SJSA1 (cell line): Measurements from ENCODE around the gene PCNX3. TPM values are rescaled to one million over a fixed set of nuclear protein-coding genes. Genes with fewer than 3 reads are reported as not detected.

Source experiments
- DNase-seq, 2 experiments: peaks; one replicate each; pipeline ENCODE4 v3.0.0-alpha.2; 2015 to 2020; ENCODE audit warnings: low spot score in 2 of 2, low read depth in 1 of 2
- H3K27ac ChIP-seq: fragments of 250-450 bp; sonication (Bioruptor Pico); 2 replicates; pipeline ENCODE4 v1.5.1; 2020; ENCODE audit warnings: mild to moderate bottlenecking, moderate library complexity
- H3K27me3 ChIP-seq: fragments of 250-450 bp; sonication (Bioruptor Pico); replicated peaks from 2 replicates; pipeline ENCODE4 v1.5.1; 2020; ENCODE audit warnings: mild to moderate bottlenecking, moderate library complexity
- H3K36me3 ChIP-seq: fragments of 250-450 bp; sonication (Bioruptor Pico); 2 replicates; pipeline ENCODE4 v1.5.1; 2020; ENCODE audit warnings: mild to moderate bottlenecking
- H3K4me1 ChIP-seq: fragments of 250-450 bp; sonication (Bioruptor Pico); replicated peaks from 2 replicates; pipeline ENCODE4 v1.6.1; 2021; ENCODE audit warnings: mild to moderate bottlenecking
- H3K4me3 ChIP-seq: fragments of 250-450 bp; sonication (Bioruptor Pico); 2 replicates; pipeline ENCODE4 v1.5.1; 2020; ENCODE audit warnings: mild to moderate bottlenecking
- H3K9me3 ChIP-seq: fragments of 250-450 bp; sonication (Bioruptor Pico); replicated peaks from 2 replicates; pipeline ENCODE4 v1.5.1; 2020; ENCODE audit warnings: mild to moderate bottlenecking
- total RNA-seq: library from RNA; depleted of rRNA; stranded (reverse); fragments of >200 nt; shearing (Covaris generic); gene quantifications from 2 replicates; pipeline ENCODE4 v1.2.3, GENCODE V29; 2014

PCNX3 gene
- total RNA-seq, 1 experiment from 2014 or later, result 39.7 TPM

- Histone ChIP-seq H3K36me3 (peaks cover 75% of the 10 kb centered on the region), H3K4me1 (peaks cover 35% of the 10 kb centered on the region), H3K27me3 (no peaks in the 10 kb centered on the region), H3K4me3 (no peak overlapping the region), H3K9me3 (no peaks in the 10 kb centered on the region), H3K27ac (no peak overlapping the region)
- peak in 1 of 2 experiments; percentile 55 for DNase-seq
These were observed 34.3 kb downstream of the PCNX3 start for GRCh38 chr11:65649656-65650546.

GRCh38 chr11:65650547-65651338 is 35.2 kb downstream of the PCNX3 start:
- DNase-seq, result peak in 1 of 2 experiments; percentile 57
- Histone ChIP-seq H3K9me3 (no peaks in the 10 kb centered on the region), H3K4me1 (peaks cover 29% of the 10 kb centered on the region), H3K36me3 (peaks cover 75% of the 10 kb centered on the region), H3K4me3 (no peak overlapping the region), H3K27ac (no peak overlapping the region), H3K27me3 (no peaks in the 10 kb centered on the region)

GRCh38 chr11:65651339-65651588 is 35.7 kb downstream of the PCNX3 start:
- Histone ChIP-seq H3K4me3 (no peak overlapping the region), H3K27ac (no peak overlapping the region), H3K9me3 (no peaks in the 10 kb centered on the region), H3K4me1 (peaks cover 29% of the 10 kb centered on the region), H3K27me3 (no peaks in the 10 kb centered on the region), H3K36me3 (peaks cover 75% of the 10 kb centered on the region)
- no peak for DNase-seq

DNA sequence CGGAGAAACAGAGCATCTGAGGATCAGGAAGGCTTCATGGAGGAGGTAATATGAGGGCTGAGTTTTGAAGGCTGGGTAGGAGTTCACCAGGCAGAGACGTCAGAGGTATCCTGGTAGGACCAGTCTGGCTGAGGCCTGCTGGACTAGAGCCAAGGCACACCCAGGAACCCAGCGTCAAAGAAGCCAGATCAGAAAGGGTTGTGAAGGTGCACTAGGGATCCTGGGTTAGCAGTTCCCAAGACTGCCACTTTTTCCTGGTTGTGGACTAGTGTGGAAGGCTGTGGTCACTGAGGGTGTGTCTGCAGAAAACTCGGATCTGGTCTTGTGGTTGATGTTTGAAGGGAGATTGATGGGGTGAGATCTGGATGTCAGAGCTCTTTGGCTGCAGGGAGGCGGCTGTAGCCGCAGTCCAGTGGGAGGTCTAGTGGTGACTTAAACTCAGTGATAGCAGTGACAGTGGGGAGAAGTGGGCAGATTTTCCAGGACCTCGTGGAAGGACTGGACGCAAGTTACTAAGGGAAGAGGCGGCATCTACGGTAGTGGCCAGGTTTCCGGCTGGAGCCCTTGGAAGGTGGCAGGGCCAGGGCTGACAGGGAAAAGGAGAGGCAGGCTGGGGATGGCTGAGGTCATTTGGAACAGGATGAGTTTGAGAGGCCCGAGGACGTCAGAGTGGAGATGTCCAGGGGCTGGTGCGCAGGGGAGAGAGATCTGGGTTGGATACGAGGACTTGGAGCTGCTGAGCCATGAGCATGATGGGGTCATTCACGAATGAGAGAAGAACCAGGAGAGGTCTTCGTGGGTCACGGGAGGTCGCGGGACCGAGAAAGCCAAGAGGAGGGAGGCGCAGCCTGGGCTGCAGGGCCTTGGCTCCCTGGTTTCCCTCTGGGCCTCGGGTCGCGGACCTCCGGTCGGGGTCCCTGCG is 36.3 kb downstream of the PCNX3 start:
- Histone ChIP-seq H3K9me3 (no peaks in the 10 kb centered on the region), H3K4me3 (peak overlapping the region; percentile 43), H3K27ac (peak overlapping the region; percentile 85), H3K4me1 (peaks cover 28% of the 10 kb centered on the region), H3K36me3 (peaks cover 77% of the 10 kb centered on the region), H3K27me3 (no peaks in the 10 kb centered on the region)
- peak; percentile 43 to 60 for DNase-seq

GRCh38 chr11:65652511-65653228 is 37.1 kb downstream of the PCNX3 start:
- DNase-seq, result peak; percentile 99 to 100
- Histone ChIP-seq H3K4me1 (peaks cover 27% of the 10 kb centered on the region), H3K27ac (peak overlapping the region; percentile 85), H3K9me3 (no peaks in the 10 kb centered on the region), H3K4me3 (peak overlapping the region; percentile 43), H3K27me3 (no peaks in the 10 kb centered on the region), H3K36me3 (peaks cover 80% of the 10 kb centered on the region)

DNA sequence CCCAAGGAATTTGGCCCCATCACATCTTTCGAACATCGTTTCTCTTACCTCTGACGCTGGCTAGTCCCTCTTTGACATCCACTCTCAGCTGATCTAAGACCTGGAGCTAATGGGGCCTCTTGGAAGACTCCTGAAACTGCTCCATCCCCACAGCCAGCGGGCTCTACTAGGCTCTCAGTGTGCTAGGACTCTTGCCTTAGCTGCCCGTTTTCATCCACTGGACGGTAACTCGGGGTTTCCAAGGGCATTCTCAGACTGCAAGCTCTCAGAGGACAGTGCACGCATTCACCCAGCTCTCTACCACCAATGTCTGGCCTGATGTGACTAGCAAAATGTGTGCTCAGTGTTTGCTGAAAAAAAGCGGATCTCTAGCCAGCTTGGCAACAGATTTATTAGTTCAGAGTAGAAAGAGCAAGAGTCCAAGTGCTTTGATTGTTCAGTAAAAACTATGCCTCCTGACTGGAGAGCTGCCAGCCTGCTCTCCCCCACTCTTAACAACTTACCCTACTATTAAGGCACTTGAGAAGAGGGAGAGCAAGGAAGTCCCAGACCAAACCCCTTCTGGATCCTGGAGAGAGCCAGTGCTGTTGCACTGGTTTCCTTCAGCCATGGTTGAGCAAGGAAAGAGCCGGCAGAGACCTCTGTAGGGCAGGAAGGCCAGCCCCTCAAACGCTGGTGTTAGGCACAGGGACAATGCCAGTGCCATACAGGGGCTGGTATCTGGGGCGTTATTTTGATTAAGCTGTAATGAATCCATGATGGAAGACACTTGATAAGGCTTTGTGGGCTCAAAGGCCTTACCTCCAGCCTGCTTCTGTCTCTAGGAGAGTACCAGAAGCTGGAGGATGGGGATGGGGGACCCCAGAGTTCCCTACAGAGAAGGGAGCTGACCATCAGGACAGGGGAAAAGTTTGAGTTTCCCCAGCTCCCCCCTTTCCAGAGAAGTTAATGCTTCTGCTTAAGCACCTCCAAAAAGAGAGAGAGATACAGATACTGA is 38.0 kb downstream of the PCNX3 start:
- Histone ChIP-seq H3K9me3 (no peaks in the 10 kb centered on the region), H3K27ac (peak overlapping the region; percentile 85), H3K4me1 (peaks cover 27% of the 10 kb centered on the region), H3K36me3 (peaks cover 86% of the 10 kb centered on the region), H3K4me3 (peak overlapping the region; percentile 43), H3K27me3 (no peaks in the 10 kb centered on the region)
- DNase-seq, result no peak

DNA sequence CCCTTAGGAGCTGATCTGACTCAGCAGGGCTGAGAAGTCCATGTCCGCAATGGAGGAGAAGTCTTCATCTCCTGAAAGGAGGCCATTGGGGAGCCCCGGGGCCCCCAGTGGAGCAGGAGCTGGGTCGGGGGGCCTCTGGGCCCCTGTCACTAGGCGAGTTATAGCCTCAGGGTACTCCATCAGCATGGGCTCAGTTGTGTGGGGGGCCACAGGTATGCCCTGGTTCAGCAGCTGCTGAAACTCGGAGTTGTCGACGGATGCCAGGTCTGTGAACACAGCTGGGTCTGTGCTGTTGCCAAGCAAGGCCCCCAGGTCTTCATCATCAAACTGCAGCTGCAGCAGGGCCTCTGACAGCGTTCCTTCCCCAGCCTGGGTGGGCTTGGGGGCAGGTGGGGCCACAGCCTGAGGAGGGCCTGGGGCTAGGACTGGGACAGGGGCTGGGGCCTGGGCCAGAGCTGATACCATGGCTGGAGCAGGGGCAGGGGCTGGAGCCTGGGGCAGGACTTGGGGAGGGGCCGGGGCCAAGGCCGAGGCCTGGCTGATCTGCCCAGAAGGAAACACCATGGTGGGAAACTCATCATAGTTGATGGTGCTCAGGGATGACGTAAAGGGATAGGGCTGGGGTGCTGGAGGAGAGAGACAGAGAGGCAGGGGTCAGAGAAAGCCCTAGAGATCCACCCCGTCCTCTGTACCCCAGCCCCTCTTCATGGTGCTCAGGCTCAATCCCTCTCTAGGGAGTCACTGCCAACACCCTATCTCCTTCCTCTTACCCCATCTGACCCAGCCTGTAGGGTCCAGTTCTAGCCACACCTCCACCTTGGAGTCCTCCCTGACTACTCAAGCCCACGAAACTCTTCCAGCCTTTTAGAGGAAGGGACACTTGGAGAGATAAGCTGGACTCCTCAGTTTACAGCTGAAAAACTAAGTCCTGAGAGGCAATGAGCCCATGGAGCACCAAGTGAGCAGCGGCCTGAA is 39.1 kb downstream of the PCNX3 start:
- Histone ChIP-seq H3K4me1 (peaks cover 27% of the 10 kb centered on the region), H3K4me3 (no peak overlapping the region), H3K27ac (no peak overlapping the region), H3K36me3 (peaks cover 88% of the 10 kb centered on the region), H3K9me3 (no peaks in the 10 kb centered on the region), H3K27me3 (no peaks in the 10 kb centered on the region)
- no peak for DNase-seq

DNA sequence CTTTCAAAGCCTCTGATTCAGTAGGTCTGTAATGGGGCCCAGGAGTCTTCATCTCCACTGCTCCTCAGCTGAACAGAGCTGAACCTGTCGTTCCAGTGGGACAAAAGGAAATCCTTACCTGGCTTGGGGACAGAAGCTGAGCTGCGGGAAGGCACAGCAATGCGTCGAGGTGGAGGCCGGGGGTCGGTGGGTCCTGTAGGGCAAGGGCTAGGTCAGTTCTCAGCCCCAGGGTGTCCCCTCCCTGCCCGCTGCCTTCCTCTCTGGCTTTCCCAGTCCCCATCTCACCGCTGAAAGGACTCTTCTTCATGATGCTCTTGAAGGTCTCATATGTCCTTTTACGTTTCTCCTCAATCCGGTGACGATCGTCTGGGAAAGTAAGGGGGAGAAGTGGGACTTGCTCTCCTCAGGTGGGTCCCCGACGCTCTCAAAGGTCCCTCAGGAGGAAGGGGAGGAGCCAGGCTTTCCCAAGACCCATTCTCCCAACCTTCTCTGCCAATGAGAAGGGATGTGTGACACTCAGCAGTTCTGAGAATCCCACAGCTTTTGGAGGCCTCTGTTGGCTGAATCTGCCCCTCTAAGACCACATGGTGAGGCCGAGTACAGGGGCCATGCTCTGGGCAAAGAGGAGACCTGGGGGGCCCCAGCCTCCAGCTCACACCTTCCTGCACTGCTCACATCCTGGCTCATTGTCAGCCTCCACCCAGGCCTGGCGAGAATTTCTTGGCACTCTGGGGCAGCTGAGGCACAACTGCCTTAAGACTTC is 40.2 kb downstream of the PCNX3 start:
- Histone ChIP-seq H3K4me1 (peaks cover 27% of the 10 kb centered on the region), H3K9me3 (no peaks in the 10 kb centered on the region), H3K36me3 (peaks cover 88% of the 10 kb centered on the region), H3K27ac (no peak overlapping the region), H3K27me3 (no peaks in the 10 kb centered on the region), H3K4me3 (no peak overlapping the region)
- DNase-seq, result no peak

DNA sequence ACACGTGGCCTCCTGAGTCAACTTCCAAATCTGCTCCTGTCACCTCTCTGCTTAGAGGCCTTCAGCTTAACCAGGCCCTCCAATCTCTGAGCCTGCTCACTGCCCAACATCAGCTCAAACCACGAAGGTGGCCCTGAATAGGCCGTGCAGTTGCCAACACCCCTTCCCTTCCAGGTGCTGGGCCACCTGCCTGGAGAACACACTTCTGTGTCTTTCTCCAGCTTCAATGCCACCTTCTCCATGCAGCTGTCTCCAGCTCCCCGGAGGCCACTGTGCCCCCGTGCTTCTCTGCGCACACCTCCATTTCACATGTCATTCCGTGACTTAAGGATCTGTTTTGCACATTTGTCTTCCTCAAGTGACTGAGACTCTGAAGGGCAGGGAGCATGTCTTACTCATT is 41.9 kb downstream of the PCNX3 start:
- peaks cover 93% of the 10 kb centered on the region for H3K36me3 ChIP-seq
- no peak overlapping the region for H3K27ac ChIP-seq
- no peak overlapping the region for H3K4me3 ChIP-seq
- DNase-seq, result no peak
- no peaks in the 10 kb centered on the region for H3K27me3 ChIP-seq
- no peaks in the 10 kb centered on the region for H3K9me3 ChIP-seq
- H3K4me1 ChIP-seq, result peaks cover 25% of the 10 kb centered on the region

DNA sequence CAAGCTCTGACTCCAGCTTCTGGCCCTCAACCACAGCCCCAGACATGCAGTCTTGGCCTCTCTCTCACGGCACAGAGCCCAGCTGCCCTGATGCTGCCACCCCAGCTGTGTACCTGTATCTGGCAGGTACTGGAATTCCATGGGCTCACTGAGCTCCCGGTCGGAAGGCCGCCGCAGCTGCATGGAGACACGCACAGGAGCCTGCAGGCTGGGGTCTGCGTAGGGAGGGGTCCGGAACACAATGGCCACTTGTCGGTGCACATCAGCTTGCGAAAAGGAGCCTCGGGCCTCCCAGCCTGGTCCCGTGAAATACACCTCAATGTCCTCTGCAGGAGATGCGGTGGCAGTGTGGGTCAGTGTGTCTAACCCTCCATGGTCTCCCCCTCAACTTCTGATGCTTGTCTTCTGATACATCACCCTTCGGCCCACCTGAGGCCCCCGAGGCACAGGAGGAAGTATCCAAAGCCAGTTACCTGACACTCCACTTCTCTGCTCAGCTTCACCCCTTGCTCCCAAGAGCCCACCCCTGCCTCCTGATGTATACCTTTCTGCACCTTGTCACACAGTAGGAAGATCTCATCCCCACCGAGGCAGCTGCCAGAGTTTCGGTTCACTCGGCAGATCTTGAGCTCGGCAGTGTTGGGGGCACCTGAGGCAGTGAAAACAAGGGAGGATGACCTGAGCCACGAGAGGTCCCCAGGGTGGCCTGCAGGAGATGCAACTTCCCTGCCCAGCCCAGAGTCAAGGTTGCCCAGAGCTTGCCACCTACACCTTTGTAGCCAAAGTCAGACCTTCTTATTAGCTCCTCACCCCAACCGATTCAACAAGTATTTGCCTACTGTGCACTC is 42.8 kb downstream of the PCNX3 start:
- Histone ChIP-seq H3K4me3 (no peak overlapping the region), H3K4me1 (peaks cover 20% of the 10 kb centered on the region), H3K27ac (no peak overlapping the region), H3K9me3 (no peaks in the 10 kb centered on the region), H3K36me3 (peaks cover 99% of the 10 kb centered on the region), H3K27me3 (no peaks in the 10 kb centered on the region)
- no peak for DNase-seq
